ENCODE data around the gene PPBP.
A peak's percentile ranks its signal among the peaks of the same experiment; 100 is the strongest.

Gene PPBP, protein sequence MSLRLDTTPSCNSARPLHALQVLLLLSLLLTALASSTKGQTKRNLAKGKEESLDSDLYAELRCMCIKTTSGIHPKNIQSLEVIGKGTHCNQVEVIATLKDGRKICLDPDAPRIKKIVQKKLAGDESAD

DNA sequence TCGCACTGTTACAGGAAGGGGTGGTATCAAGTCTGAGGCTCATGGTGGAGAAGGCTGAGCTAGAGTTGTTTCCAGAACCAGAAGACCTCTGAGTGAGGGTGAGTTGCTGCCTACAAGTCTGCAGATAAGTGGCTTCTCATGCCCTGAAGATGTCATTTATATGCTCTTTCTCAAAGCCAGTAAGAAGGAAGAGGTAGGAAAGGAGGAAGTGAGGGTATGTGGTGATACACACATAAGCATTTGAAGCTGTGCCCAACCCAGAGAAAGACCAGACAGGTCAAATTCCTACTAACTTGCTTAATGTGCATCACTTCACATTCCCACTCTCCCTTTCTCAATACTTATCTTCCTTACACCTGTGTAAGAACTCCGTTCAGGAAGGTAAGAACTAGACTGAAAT, at the start of gene PPBP:
Gene PPBP, minus strand, starts transcription at position 130 of the 400 bp plus-strand sequence. Its CDS starts 87 bp downstream, at position 43.
- no peak for DNase-seq
- no peak for ATAC-seq

DNA sequence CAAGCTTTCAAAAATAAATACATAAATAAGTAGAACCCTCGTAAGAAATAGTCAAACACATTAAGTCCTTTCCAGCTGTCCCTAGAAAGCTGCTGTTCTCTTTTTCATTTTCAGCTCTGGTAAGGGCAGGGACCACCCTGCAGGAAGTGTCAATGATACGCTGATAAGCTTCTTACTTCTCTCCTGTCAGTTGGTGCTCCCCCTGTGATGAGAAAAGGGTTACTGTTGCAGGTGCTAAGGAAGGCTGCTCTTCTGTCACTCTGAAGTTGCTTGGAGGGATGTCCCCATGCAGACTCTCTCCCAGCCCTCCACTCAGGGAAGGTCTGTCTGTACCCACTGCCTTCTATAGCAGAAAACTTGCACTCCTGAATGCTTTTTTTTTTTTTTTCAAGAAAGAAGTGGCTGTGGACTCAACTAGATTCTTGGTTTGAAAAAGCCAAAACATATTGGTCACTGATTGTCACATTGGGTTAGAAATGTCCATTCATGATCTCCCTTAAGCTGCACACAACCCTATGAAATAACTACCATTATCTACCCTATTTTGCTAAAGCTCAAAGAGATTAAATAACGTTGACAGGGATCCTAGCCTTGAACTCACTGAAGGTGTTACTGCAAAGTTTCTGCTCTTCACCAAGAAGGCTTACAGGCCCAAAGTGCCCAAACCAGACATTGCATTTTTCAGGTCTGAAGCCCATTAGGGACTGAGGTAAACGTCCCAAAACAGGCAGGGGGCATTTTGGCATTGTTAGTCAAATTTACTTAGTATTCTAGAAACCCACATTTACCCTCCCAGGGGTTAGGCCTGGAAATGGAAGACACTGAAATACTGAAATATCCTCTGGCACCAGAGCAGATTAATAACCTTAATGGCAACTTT, 49.3 kb upstream of the PPBP start:
- DNase-seq (no peak), ATAC-seq (no peak)

DNA sequence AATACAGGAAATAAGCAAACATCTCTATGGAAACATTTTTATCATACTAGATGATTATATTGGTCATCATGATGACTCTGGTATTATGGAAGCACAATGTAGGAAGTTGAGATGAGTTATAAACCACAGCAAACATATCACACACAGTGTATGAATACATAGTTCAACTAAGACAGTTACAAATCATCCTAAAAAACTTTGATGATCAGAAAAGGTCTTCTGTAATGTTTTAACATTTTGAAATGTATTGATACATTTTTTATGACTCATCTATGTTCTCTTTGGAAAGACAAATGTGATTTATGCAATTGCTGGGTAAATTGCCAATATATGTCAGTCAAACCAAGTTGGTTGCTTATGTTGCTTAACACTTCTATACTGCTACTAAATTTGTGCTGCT, 45.7 kb upstream of the PPBP start:
- ATAC-seq (no peak), DNase-seq (no peak)

DNA sequence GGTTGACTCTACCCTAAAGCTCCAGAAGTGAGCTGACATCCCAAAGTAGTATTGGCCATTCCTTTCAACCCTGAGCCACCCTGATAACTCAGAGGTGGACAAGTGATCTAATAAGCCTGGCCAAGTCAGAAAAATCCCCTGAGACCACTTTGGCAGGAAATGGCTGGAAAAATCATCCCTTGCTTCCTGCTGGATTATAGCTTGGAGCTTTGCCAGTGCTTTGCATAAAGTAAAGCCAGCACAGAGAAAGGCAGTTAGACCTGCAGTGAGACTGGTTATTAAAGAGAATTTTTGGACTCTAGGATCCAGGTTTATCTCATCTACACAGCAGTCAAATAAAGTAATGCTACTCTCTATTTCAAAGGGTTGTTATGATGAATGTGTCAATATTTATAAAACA, 44.1 kb upstream of the PPBP start:
- DNase-seq, result no peak

DNA sequence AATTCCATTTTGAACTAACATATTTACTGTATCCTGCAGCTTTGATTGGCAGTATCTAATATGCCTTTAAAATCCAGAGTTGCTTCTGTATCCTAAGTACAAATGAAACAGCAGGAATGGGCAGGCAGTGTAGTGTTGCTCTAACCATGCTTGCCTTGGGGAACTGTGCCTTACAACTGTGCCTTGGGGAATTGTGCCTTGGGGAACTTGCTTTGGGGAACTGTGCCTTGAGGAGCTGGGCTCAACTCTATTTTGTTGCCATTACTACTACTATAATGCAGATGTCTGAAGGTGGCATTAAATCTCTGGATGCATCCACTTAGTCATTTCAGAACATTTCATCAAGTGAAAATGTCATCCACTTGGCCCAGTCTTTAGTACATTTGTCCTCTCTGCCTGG, 43.6 kb upstream of the PPBP start:
- ATAC-seq (no peak), DNase-seq (no peak)

More for the DNA sequence above, 44.1 kb upstream of the PPBP start:
- ATAC-seq, result no peak

DNA sequence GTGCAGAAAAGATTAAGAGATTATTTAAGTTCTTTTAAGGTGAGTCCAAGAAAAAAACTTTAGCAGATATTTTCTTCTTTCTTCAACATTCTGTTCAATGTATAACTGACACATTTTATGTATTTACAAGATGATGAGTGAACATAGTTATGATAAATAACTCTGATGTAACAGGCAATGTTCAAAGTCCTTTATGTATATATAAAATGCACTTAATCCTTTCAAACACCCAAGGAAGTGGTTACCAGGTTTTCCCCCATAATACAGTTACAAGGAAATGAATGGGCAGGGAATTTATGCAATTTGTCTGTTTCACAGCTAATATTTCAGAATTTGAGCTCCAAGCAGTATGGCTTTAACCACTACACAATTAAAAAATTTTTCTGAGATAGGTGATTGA, 42.3 kb upstream of the PPBP start:
- no peak for ATAC-seq
- no peak for DNase-seq

DNA sequence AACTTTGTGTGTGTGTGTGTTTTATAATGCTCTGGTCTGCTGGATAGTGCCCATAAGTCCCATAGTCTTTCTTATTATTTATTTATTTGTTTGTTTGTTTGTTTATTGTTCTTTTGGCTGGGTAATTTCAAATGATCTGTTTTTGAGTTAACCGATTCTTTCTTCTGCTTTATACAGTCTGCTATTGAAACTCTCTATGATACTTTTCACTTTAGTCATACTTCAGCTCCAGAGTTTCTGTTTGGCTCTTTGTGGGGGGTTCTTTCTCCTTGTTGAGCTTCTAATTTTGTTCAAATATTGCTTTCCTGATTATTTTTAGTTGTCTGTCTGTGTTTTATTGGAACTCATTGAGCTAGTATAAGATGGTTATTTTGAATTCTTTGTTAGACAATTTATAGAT, 40.5 kb upstream of the PPBP start:
- no peak for ATAC-seq

DNA sequence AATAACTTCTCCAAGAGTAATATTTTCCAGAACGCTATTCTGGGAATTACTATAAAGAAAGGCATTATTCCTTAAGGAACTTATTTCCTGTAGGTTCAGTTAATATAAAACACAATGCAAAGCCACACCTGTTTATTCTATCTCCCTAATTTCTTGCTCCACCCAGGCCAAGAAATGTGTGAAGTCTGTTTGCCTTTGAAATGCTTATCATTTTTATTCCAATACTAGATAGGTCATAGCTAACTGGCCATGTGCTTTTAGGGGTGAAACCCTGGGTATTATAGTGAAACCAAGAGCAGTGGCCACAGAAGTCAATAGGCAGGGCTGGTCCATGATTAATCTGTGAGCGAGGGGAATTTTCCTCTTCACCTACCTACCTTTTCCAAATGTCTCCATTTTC, 35.7 kb upstream of the PPBP start:
- ATAC-seq, result no peak
- no peak for DNase-seq

More for the DNA sequence above, 40.5 kb upstream of the PPBP start:
- DNase-seq, result no peak

DNA sequence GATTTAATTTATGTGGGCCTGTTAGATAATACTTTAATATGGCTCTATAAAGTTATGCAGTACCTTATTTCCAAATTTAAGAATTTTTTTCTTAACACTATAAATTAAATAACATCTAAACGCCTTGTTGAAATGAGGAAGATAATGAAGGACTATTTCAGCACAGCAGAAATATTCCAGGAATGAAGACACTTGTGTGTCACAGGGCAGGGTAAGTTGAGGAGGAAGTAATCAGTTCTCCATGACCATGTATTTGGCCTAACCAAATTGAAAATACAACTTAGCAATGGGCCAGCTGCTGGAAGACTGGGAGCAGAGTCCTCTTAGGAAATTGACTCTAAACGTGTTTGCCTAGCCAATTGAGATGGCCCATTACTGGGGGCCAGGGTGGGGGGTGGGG, 33.6 kb upstream of the PPBP start:
- ATAC-seq, result no peak
- DNase-seq, result no peak

DNA sequence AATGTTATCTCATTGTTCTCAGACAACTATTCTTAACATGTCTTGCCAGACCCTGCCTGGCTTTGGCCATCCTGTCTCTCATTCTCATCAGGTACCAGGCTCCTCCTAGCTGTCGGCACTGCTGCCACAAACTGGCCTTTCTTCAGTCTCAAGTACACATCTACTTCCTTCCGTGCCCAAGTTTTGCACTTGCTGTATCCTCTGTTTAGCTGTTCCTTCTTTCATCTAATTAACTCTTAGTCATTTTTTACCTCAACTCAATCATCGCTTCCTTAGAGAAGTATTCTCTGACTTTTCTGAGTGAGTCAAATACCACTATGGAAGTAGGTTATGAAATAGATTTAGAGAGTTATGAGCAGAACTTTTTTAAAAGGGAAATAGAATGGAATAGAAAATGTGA, 30.8 kb upstream of the PPBP start:
- peak; percentile 23 for ATAC-seq
- no peak for DNase-seq

DNA sequence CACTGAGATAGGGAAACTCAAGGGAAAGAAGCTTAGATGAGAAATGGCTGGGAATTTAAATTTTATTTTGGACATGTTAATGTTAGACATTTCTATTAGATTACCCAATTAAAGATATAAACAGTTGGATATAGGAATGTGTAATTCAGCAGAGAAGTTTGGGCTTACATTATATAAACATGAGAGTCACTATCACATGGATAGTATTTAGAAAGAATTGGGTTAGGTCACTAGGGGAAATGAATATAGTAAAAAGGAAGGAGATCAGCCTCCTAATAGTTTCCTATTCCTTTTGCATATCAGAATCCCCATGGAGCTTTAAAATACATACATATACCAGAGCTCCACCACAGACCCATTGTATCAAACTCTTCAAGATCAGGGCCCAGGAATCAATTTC, 30.1 kb upstream of the PPBP start:
- ATAC-seq (no peak), DNase-seq (no peak)

DNA sequence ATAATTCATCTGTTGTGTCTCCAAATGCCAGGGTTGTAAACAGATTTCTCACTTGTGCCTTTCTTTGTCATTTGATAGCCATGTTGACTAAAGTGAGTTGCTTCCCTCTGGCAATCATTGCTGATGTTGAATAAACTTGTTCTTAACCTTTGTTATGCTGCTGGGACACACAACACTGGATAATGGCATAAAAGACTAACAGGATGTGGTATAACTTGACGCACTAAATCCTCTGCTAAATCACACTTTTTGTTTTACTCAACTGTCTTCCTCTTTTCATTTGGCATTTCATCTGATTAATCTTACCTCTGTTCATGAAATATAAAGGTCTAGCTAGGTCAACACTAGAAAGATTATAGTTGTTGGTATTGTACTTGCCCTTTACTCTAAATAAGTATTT, 28.1 kb upstream of the PPBP start:
- DNase-seq (no peak), ATAC-seq (peak; percentile 57)

DNA sequence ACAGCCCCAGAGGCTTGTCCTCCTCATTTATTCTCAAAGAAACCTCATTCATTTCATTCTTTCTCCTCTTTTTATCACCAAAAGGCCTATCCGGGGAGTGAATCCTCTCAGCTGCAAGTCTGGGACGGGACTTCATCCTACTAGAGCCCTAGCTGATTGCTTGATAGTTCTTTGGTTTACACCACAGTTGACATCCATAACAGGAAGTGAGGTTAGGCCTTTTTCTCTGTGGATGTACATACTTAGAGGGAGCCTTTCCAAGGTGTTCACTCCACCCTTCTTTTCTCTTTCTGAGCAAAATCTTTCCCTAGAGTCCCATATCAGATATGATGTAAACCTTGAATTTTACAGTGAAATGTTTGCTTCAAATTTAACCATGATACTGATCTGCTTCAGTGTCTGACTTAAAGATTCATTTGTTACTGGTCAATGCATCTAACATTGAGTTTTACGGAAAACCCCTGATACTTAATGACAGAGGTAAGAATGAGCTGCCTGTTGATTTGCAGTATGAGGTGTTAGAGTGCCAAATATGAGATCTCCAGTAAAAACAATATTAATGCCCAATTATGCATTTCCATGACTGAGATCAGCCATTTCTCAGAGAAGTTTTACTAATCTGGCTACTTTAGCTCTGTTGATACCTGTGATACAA, 27.3 kb upstream of the PPBP start:
- ATAC-seq (no peak), DNase-seq (no peak)

DNA sequence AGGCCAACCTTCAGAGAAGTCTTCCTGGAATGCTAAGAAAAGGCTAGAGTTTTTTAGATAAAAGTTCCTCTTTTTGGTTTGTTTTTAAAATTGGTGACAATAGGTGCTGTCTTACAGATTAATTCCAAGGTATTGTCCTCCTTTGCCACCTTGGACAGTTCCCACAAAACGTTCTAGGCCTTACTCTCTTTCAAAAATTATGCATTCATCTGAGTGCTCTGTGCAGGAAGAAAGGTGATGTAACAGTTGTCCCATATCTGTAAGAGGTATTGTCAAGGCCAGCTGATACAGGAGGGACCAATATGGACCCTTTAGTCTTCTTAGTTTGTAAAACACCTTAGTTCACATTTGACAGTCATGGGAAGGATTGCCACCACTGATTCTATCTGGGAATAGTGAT, 26.3 kb upstream of the PPBP start:
- DNase-seq (no peak), ATAC-seq (no peak)

DNA sequence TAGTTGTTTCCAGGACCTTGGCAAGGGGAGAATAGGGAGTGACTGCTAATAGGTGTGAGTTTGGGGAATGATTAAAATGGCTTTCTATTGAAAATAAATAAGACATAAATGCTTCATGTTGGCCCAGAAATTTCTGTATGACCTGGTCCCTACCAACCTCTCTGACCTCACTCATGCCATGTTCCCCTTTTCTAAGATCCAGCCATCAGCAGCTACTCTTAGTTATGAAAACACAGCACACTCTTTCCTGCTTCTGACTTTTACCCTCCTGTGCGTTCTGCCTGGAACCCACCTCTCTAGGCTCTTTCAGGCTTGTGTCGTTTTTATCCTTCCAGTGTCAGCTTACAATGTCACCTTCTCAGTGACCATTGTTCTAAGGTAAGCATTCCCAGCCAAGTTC, 25.3 kb upstream of the PPBP start:
- DNase-seq (no peak), ATAC-seq (no peak)

DNA sequence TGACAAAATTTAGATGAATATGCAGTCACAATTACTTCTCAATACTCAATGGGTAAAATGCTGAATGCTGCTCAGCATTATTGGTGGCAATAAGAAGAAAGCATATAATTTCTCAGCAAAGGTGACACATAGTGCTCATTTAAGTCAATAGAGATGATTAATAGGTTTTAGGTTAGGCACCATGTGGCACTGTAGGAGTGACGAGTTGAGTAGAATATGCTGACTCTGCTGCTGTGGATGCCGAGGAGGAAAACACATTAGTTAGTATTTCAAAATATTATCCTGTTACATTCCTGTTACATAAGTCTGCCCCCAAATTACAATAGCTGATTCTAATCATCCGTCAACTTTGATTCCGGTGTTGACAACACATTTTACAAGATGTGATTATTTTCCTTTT, 24.1 kb upstream of the PPBP start:
- no peak for DNase-seq
- no peak for ATAC-seq

DNA sequence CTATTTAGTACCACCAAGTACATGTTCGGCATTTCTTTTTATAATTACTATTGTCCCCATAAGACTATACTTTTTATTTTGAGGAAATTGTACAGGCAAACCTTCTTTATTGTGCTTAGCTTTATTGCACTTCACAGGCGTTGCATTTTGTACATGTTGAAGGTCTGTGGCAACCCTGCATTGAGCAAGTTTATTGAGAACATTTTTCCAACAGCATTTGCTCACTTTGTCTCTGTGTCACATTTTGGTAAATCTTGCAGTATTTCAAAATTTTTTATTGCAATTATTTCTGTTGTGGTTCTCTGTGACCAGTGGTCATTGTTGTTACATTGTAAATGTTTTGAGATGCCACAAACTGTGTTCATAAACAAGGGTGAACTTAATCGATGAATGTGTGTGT, 21.3 kb upstream of the PPBP start:
- no peak for DNase-seq
- ATAC-seq, result no peak

DNA sequence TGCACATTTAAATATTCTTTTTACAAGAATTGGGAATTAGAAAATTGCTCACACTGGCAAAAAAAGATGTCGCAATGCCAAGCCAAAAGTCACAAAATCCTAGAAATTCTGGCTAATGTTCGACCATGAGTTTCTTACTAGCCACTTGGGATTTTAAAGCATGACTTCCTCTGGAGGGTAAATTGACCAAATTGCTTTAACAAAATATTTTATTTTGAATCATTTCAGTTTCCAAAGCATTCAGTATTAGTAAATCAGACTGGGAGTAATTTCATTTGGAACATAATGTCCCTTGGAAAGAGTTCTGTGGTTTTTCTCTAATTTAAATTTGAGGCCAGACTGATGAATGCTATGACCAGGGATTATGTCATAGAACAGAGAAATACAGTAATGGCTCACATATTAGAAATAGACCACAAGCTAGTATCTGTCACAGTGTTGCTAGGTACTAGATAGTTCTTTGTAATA, 18.1 kb upstream of the PPBP start:
- DNase-seq (no peak), ATAC-seq (no peak)

DNA sequence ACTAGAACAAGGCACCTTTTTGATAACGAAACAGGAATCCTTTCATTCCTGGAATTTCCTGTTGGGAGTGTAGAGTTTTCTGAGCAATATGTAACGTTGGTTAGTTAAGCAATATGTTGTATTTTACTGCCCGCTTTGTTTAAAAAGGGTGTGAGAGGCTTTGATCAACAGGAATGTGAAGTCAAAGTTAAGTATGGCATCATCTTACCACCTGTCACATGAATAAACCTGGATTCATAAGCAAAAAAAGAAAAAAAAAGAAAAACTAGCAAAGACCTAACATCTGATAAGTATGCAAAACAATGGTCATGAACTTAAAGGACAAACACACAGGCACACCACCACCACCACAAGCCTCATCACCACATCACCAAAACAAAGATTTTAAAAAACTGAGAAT, 17.5 kb upstream of the PPBP start:
- ATAC-seq, result no peak
- no peak for DNase-seq

DNA sequence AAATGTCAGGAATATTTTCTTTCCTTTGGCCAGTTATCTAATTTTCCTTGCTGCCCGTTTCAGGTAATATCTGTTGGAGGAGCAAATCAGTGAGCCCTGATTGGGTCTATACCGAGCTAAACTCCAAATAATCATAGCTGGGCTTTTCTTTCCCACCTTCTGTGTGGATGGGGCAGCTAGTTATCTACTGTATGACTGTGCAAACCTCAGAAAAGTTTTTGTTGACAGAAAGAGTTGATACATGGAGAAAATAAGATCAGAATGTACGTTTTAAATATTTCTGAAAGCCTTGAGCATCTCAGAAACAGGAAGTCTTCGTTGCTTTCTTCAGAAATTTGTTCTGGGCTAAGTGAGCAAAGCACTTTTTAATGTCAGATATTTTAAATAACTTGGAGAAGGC, 16.7 kb upstream of the PPBP start:
- ATAC-seq (no peak), DNase-seq (no peak)

DNA sequence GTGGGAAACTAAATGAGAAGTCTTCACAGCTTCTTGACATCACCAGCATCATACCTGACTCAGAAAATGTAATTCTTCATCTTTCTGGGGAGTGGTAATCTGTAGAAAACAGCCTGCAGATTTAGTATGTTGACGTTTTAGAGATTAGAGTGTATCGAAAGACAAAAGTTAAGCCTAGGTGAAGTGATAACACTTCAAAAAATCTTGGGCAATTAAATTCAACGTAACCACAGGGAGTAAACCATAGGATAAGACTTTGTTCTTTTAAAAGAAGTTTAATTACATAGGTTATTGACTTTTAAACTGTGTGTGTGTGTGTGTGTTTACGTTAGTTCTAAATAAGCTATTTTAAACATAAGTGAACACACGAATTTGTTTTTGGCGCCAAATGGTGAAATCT, 12.3 kb upstream of the PPBP start:
- ATAC-seq (no peak), DNase-seq (no peak)

DNA sequence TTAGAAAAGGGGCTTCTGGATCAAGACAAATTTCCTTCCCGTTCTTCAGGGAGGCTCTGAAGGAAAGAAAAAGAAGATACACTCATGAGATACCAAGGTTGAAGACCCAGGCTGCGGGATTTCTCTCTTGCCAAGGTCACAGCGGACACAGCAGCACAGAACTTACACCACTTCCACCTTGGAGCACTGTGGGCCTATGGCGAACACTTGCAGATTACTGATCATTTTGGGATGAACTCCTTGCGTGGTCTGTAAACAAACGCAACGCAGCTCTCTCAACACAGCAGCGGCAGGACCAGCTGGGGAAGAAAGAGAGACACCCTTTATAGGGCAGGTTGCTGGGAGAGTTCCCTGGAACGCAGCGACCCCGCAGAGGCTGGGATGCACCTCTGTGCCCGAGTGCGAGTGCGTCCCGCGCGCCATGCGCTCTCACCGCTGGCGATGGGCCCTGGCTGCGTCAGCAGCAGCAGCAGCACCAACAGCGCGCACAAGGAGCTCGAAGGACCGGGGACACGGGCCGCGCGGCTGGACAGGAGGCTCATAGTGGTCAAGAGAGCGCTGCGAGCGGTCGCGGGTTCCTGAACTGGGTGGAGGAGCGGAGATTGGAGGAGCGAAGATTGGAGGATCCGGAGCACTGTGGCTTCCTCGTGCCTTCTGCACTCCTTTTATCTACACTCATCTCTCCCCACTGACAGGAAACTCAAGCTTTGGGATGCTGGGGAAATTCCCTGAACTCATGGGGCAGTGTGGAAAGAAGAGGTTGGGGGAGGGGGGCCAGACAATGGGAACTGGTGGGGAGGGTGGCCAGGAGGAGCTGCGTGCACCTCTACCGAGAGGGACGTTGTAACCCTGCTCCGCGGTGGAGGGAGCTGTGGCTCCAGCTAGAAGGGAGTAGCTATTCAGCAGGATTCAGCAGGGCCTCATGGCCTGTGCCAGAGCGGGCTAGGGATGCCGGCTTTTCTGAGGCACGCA, 10.3 kb upstream of the PPBP start, which contains the start of gene CXCL5:
Gene CXCL5, minus strand, starts transcription at position 638 of the 972 bp plus-strand sequence. Its CDS starts 96 bp downstream, at position 542.
- DNase-seq (no peak), ATAC-seq (no peak)

Measured in stimulated activated naive CD8-positive, alpha-beta T cell treated with anti-CD3 and anti-CD28 coated beads, Interleukin-15, Interleukin-2, amounts not matched to agents 100 U/mL and 50 U/mL, for 24 hours (primary cell).